Measurements from ENCODE around the gene GZMH. TPM values are rescaled to one million over a fixed set of nuclear protein-coding genes. Genes with fewer than 3 reads are reported as not detected.

Gene GZMH
- total RNA-seq, 1 donor from 2014 or later = 4.7 TPM

- no peaks in the 10 kb centered on the region for H3K27me3 ChIP-seq
- no peak overlapping the region for H3K27ac ChIP-seq
- intact Hi-C loops (cut with DNase I) = no loop called here
- DNase-seq (no peak), ATAC-seq (no peak)
- H3K4me1 ChIP-seq = no peaks in the 10 kb centered on the region
- peaks cover 5% of the 10 kb centered on the region for H3K9me3 ChIP-seq
- no peaks in the 10 kb centered on the region for H3K36me3 ChIP-seq
- H3K4me3 ChIP-seq = no peak overlapping the region
- no peak for TF ChIP-seq CTCF (IDR thresholded peaks at IDR 0.05)
These were observed 46.0 kb downstream of the GZMH start for GRCh38 chr14:24563505-24563904.

- Histone ChIP-seq H3K9me3 (no peaks in the 10 kb centered on the region), H3K27me3 (no peaks in the 10 kb centered on the region), H3K36me3 (no peaks in the 10 kb centered on the region), H3K4me3 (no peak overlapping the region), H3K27ac (no peak overlapping the region), H3K4me1 (no peaks in the 10 kb centered on the region)
- intact Hi-C loops (cut with DNase I) = no loop called here
- DNase-seq = no peak
- no peak for TF ChIP-seq CTCF (IDR thresholded peaks at IDR 0.05)
- no peak for ATAC-seq
These were observed 52.7 kb downstream of the GZMH start for GRCh38 chr14:24556756-24557155.

Other genes starting within 250 kb of the GZMH start
- 42.5 TPM for gene NFATC4, start 241.5 kb downstream of the GZMH start, total RNA-seq
- 16.6 TPM for gene NYNRIN, start 210.7 kb downstream of the GZMH start, total RNA-seq
- gene CBLN3, start 180.0 kb downstream of the GZMH start, total RNA-seq = 2.9 TPM
- gene KHNYN, start 179.7 kb downstream of the GZMH start, total RNA-seq = 56.2 TPM
- 61.6 TPM for gene SDR39U1, start 166.9 kb downstream of the GZMH start, total RNA-seq
- 1.4 TPM for gene CMA1, start 101.4 kb downstream of the GZMH start, total RNA-seq
- gene CTSG, start 33.4 kb downstream of the GZMH start, total RNA-seq = 9.7 TPM
- gene GZMB, start 24.5 kb upstream of the GZMH start, total RNA-seq = 8.1 TPM